GM03348 (cell line): ENCODE measurements around the gene HPCAL1.
A peak's percentile ranks its signal among the peaks of the same experiment; 100 is the strongest.

Experiments used
- DNase-seq: peaks from one replicate; pipeline ENCODE4 v3.0.0; 2012; ENCODE audit warnings: low spot score

The HPCAL1 gene

DNA sequence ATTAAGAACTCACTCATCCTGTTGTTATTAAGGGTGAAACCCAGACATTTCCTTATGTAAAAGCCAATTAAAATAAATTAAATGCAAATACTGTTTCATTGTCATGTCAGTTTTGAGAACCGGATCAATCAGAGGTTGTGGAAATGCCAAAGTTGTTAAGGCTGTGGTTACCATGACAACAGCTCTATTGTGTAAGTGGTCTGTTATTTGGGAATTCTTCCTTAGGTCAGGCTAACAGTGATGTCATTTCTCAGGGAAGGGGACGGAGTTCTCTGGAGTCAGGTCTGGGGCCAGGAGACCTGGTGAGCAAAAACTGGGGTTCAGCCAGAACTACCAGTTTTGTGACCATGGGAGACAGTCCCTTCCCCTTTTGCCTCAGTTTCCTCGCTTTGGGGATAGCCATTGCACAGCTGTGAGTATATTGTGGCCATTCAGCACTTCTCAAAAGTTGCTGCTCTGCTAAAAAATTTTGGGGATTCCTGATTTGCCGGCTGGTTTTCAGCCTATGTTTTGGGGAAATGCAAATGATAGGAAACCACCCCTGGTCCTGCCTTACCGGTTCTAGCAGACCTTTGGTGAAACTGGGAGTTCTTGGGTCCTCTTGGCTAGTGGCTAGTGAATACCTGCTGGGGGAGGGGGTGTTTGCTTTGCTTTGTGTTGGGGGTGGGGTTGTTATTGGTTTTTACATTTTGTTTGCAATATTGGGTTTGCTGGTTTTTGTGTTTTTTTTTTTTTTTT, 21.6 kb downstream of the HPCAL1 start:
- peak; percentile 35 for DNase-seq

DNA sequence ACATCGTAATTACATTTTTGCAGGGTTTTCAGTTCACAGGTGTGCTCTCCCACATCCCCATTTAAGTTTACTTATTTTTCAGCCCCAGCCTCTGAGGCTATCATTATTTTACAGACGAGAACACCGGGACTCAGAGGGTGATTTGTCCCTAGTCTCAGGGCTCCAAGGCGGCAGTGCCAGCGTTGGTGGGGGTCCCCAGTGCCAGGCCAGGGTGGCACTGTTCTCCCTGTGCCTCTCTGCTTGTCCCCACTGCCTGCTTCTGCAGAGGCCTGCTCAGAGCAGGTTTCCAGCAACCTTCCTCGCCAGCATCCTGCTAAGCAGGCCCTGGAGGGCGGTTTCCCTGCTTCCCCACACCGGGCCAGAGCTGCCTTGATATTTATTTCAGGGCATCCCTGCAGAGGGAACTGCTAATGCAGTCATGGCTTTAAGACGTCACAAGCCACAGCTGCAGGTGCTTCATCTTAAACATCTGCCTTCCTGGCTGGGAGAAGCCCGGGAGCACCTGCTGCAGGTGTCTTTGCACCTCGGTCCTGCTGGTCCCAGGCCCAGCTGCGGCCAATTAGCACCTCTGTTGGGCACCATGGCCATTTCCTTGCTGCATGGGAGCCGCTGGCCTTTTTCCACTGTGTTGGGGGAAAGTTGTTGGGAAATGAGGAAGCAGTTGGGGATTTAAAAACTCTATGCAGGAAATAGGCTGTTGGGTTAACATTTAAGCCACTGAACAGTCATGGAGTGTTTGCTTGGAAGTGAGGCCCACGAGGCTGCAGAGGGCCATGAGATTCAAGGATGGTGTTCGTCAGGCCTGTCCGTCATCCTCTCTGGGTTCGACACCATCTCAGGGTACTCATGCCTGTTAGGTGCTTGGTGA, 22.8 kb downstream of the HPCAL1 start:
- no peak for DNase-seq

DNA sequence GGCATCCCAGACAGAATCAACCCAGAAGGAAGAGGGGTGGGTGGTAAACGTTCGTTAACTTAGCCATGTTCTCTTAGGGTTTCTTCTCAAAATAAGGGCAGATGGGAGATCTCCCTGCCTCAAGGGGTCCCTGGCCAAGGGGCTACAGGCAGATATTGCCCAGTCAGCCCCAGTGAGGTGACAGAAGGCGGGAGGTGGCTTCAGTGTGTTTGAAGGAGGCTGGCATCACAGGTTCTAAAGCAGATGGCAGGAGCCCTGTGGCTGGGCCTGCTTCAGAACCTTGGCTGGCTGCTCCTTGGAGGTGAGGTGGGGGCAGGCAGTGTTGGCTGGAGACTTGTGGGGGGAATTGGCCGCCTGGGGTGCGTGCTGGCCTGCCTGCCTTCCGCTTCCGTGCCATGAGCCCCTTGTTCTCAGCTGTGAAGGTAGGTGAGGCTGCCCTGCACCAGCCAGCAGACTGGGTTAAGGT, 23.5 kb downstream of the HPCAL1 start:
- DNase-seq = no peak

DNA sequence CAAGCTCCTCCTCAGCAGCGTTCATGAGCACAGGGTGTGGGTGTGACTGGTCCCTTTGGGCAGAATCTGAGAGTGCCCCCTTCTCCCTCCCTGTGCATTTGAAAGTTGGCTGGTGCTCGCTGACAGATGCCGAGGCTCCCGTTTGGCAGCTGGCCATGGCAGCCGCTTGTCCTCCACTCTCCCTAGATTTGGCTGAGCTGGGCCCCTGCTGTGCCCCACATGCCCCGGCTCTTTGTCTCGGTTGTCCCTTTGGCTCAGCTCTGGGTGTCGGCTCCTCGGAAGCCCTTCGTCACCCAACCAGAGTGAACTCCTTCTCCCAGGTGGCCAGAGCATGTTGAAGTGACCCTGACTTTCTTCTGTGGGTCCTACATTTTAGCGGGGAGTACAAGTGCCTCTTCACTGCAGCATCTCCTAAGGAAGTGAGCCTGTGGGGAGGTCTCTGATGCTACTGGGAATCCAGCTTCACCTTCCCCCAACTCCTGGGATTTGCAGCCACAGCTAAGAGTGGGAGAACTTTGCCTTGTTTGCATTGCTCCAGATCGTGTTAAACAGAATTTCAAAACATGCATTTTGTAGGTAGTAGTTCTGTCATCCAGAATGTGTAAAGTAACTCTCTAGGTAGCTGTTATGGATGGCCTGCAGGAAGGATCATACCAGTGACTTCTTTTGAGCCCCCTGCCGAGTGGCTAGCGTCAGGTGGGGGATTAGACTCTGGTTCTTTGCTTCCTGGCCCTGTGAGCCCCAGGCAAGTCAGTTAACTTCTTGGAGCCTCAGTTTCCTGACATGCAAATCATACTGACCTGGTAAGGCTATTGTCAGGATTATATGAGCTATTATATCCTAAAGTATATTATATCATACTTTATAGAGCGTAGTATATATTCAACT, 24.2 kb downstream of the HPCAL1 start:
- no peak for DNase-seq

DNA sequence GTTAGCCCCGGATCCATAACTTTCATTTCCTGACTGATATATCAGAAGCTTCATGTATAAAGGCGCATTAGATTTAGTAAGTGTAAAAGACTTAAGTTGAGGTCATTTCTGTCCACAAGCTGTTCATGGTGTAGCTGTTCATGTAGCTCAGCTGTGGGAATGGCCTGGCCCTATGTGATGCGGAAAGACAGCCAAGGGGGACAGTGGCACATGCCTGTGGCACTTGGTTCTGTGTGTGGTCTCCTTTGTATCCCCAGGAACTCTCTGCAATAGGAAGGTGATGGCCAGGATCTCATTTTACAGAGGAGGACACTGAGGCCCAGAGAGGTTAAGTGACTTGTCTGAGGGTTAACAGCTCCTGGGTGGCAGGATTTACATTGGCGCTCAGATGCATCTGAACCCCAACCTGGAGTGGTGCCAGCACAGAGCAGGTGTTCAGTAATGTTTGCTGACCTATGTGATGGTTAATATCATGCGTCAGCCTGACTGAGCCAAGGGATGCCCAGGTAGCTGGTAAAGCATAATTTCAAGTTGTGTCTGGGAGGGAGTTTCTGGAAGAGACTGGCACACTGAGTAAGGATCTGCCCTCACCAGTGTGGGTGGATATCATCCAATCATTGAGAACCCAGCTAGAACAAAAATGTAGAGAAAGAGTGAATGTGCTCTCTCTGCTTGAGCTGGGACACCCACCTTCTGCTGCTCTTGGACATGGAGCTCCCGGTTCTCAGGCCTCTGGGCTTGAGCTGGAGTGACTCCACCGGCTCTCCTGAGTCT, 25.4 kb downstream of the HPCAL1 start:
- DNase-seq = no peak

DNA sequence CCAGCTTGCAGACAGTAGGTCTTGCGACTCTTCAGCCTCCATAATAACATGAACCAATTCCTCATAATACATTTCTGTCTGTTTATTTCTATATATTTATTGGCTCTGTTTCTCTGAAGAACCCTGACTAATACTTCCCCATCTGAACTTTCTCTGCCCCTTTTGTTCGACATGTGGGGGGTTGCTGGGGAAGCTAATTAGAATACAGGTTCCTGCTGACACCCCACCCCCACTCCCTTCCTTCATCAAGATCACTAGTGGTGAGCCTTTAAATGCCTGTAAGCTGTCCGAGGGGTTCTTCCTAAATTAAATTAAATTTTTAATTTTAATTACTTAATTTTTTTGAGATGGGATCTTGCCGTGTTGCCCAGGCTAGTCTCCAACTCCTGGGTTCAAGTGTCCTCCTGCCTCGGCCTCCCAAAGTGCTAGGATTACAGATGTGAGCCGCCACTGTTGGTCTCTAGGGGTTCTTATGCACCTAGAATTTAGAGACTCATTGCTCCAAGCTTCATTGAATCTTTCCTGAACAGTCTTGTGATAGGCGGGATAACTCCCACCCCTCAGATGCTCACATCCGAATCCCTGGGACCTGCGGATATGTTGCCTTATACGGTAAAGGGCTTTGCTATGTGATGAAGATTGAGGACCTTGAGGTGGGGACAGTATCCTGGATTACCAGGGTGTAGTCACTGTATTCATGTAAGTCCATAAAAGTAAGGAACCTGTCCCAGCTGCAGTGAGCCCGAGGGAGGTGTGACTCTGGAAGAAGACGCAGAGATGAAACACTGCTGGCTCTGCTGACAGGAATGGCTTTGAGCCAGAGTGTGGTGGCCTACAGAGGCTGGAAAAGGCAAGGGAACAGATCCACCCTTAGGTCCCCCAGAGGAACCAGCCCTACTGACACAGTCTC, 26.2 kb downstream of the HPCAL1 start:
- DNase-seq = no peak

DNA sequence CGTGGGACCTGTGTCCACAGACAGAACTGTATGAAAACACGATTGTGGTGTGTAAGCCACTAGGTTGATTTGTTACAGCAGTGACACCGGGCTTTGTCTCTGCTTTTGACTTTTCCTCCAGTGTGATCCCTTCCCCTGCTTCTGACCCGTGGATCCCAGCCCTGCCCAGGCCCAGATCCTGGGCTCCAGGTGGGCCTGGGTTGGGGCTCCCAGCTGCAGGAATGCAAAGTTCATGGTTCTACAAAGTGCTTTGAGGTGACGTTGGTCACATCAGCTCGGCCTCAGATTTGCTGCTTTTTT, 26.8 kb downstream of the HPCAL1 start:
- DNase-seq = no peak

DNA sequence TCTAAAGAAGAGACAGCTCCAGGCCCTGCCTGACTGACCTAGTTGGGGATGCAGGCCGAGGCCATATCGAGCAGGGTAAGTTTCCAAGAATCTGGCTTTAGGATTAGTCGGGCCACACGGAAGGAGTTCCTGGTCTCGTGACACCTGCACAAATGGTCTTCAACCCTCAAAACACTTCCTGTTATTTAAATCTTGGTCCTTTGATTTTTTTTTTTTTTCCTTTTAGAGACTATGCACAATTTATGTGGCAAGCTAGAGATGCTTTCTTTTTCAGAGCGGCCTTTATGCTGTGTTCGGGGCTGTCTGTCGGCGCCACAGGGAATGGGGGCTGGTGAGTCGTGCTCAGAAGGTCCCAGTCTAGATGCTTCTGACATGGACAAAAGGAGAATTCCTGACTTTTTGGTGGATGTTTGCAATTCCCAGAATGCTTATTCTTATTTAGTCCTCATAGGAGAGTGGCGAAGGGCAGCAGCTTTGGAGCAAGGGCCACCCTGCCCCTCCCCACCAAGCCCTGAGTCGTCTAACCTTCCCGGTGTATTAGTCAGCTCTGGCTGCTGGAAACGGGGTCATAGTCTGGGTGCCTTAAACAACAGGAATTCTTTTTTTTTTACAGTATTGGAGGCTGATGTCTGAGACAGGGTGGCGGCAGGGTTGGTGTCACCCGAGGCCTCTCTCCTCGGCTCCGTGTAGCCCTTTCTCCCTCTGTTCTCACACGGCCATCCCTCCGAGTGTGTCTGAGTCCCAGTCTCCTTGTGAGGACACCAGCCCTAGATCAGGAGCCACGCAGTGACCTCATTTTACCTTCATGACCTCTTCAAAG, 27.4 kb downstream of the HPCAL1 start:
- DNase-seq = peak; percentile 67

DNA sequence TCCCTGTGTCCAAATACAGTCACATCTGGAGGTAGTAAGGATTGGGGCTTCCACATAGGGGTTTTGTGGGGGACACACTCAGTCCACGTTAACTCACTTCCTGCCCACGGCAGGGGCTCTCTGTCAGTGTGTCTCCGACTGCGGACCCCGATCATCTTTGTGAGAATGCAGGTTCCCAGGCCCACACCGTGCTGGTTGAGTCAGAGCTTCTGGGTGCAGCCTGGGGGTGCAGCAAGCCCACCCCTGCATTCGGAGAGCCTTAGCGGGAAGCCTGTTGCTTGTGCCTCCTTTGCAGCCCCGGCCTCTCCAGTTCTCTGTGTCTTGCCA, 28.0 kb downstream of the HPCAL1 start:
- no peak for DNase-seq

DNA sequence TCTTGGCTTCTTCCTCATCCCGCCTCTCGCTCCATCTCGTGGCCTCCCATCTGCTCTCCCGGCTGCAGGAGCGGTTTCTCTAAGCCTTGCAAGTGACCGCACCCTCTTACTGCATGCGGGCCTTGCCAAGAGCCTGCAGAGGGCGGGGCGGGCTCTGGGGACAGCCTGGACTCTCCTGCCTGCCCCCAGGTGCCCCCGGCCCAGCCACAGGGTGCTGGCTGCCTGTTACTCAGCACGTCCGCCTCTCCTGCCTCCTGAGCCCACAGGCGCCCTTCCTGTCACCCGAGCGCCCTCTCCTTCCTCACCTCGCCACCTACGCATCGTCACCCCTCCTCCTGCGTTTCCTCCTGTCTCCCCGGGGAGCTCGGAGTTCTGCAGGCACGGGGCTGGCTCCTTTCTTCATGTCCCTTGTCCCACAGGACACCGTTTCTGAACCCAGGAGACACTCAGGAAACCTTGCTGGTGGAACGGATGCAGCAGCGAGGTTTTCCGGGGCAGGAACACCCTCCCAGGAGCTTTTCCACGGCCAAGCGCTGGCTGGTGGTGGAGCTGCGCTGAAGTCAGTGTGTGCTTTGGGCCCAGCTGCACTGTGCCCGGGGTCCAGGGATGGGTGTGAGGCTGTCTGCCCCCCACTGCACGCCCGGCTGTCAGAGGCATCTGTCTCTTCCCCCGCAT, 28.5 kb downstream of the HPCAL1 start:
- DNase-seq = peak; percentile 43

DNA sequence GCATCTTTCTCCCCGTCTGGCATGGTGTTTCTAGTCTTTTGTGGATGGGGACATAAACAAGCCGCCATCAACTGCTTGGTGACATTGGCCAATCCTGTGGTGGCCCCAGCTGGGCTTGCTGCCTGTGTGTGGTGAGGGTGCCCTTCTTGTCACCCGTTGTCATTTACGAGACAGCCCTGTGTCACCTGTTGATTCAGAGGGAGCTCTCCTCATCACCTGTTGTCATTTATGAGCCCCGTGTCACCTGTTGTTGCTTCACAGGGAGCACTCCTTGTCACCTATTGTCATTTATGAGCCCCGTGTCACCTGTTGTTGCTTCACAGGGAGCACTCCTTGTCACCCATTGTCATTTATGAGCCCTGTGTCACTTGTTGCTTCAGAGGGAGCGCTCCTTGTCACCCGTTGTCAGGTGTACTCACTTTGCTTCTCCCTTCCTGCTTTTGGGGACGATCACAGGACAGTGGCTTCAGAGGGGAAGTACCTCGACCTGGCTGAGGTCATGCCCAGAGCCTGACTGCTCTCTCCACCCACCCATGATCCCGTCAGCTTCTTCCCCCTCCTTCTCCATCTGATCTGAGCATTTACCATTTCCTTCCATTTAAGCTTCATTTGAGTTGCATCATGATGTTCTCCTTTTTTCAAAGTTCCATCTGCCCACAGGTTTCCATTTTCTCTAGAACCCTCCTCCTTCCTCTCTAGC, 29.1 kb downstream of the HPCAL1 start:
- DNase-seq = no peak

DNA sequence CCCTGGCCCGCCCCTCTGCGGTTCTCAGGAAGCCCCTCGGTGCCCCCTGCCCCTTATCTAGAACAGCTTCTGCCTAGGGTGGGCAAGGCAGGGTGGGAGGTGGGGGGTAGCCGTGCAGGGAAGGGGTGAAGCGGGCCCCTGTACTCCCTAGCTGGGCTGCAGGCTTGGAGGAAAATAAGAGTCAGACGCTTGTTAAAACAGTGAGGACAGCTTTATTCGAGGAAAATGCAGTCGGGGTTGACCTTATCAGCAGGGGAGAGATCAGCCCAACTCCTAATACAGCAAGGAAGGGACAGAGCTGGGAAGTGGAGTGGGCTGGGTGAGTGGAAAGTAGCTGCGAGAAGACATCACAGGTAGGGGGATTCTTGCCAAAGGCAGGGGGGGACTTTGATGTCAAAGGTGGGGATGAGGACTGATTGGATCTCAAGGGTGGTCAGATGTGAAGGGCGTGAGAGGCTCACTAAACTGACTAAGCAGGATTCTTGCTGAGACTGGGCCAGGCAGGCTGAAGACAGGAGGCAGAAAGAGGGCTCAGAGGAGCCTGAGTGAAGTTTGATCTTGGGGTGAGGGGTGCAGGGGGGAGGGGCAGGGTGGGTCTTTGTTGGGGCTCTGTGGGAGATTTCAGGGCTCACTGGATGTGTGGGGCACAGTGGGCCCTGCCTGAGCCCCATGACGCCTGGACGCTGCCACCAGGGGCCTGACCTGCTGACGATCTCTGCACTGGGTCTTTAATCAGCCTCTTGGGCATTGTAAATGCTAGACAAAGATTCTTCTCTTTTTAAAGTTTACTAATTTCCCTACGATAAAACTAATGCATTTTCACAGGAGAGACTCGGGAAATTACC, 29.9 kb downstream of the HPCAL1 start:
- DNase-seq = no peak

DNA sequence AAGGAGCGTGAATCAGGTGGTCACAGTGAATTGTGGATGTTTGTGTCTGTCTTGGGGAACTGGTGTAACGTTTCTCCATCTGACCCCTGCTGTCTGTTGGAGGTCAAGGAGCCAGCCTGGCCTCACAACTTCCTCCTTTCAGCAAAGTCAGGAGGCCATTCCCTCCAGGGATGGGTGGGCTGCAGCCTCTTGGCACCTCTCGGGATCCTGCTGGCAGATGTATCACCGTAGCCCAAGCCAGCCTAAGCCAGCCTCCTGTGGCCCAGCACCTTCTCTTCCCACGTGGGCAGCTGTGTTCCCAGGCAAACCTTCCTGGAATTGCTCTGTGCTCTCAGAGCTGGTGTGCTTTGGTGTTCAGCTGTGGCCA, 30.5 kb downstream of the HPCAL1 start:
- no peak for DNase-seq

DNA sequence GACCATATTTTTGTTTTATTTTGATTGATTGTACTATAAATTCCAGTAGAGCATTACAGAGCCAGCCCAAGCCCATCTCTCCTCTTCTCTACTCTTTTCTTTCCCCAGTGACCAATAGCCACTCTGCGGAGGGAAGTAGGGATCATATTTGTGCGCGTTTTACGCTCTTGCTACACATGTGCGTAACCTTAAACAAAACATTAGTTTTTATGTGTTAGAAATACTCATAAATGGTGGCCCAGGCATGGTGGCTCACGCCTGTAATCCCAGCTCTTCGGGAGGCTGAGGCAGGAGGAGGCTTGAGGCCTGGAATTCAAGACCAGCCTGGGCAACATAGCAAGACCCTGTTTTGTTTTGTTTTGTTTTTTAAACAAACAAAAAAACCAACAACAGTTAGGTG, 31.3 kb downstream of the HPCAL1 start:
- no peak for DNase-seq

DNA sequence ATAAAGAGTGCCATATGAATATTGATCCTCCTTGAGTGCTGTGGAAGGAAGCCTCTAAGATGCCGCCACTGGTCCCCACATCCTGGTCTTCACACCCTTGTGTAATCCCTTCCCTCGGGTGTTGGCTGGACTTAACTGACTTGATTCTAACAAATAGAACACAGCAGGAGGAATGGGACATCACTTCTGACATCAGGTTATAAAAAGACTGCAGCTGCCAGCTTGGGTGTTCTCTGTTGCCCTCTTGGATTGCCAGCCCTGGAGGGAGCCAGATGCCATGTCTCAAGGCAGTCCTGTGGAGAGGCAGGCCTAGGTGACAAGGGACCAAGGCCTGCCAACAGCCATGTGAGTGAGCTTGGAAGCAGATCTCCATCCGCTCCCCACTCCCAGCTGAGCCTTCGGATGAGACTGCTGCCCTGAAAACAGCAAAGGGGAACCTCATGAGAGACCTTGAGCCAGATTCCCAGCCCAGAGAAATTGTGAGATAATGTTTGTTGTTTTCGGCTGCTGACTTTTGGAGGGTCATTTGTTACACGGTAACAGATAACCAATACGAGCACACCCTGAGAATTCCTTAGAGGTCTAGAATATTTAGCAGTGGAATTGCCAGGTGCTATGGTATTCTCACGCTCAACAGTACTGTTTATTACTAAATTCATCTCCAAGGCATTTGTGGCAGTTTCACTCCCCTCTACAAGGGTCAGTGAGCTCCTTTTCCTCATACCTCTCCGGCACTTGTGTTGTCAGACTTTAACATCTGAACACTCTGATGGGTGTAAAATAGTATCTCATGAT, 32.5 kb downstream of the HPCAL1 start:
- no peak for DNase-seq

DNA sequence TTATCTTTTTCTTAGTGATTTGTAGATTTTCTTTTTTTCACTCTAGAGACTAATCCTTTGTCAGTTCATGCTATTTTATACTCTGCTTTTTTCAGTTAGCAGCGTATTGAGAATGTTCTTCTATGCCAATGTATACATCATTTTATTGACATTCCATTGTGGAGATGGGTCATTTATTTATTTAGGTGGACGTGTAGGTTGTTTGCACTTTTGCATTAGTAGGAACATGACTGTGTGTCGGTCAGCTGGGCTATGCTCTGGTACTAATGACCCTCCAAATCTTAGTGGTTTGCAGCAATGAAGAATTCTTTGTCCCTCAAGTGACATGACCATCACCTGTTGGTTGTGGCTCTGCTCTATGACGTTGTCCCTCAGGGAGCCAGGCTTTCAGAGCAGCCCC, 33.6 kb downstream of the HPCAL1 start:
- DNase-seq = no peak
